PC-3 (cell line): ENCODE results near the gene EMID1. TPM values are rescaled to one million over a fixed set of nuclear protein-coding genes. Genes with fewer than 3 reads are reported as not detected.

Experiments used
- ATAC-seq: fragments of 200-7000 bp; cut with Tn5 transposase; 2 replicates; pipeline ENCODE4 v1.9.1; 2020; ENCODE audit warnings: mild to moderate bottlenecking, moderate library complexity
- BruUV-seq: library from RNA; stranded (reverse); fragments of 400-500 nt; replicated peaks from 2 replicates; lab custom pipeline; 2021; lab: Mats Ljungman, UMichigan
- CTCF ChIA-PET: fragments of 300-600 bp; sonication (Branson Sonifier 250); formaldehyde crosslinking; loops from one replicate; lab custom pipeline; 2022; ENCODE audit warnings: antibody characterized with exemption; lab: Charles Lee
- POLR2A ChIA-PET: fragments of 300-600 bp; sonication (Branson Sonifier 250); formaldehyde crosslinking; loops from one replicate; lab custom pipeline; 2022; ENCODE audit warnings: antibody characterized with exemption; ENCODE audit not compliant: unreplicated experiment; lab: Charles Lee
- DNase-seq: peaks from one replicate; pipeline ENCODE4 v3.0.0-alpha.2; 2015
- H2AFZ ChIP-seq: fragments of 300-600 bp; sonication (generic); 2 replicates; pipeline ENCODE4 v1.6.0; 2016; ENCODE audit warnings: antibody characterized with exemption, low read length
- H3F3A ChIP-seq: fragments of 300-600 bp; sonication (generic); one replicate; pipeline ENCODE4 v1.6.0; 2017; ENCODE audit warnings: antibody characterized with exemption, low read length, control low read depth, mild to moderate bottlenecking; ENCODE audit not compliant: unreplicated experiment
- H3K27ac ChIP-seq: fragments of 300-600 bp; sonication (generic); 2 replicates; pipeline ENCODE4 v1.5.1; 2016; ENCODE audit warnings: mild to moderate bottlenecking, low read length
- H3K27me3 ChIP-seq: fragments of 300-600 bp; sonication (generic); 2 replicates; pipeline ENCODE4 v1.6.1; 2016; ENCODE audit warnings: low read length, mixed read lengths
- H3K36me3 ChIP-seq: fragments of 300-600 bp; sonication (generic); 2 replicates; pipeline ENCODE4 v1.6.1; 2016; ENCODE audit warnings: low read depth, mixed run types, low read length, mixed read lengths
- H3K4me1 ChIP-seq: fragments of 300-600 bp; sonication (generic); 2 replicates; pipeline ENCODE4 v1.5.1; 2016; ENCODE audit warnings: low read length; ENCODE audit not compliant: insufficient read depth
- H3K4me2 ChIP-seq: fragments of 300-600 bp; sonication (generic); 2 replicates; pipeline ENCODE4 v1.6.0; 2016; ENCODE audit warnings: low read length
- H3K4me3 ChIP-seq: fragments of 300-600 bp; sonication (generic); 2 replicates; pipeline ENCODE4 v1.5.1; 2016; ENCODE audit warnings: mild to moderate bottlenecking, low read length, mixed read lengths
- H3K79me2 ChIP-seq: fragments of 300-600 bp; sonication (generic); 2 replicates; pipeline ENCODE4 v1.6.1; 2017; ENCODE audit warnings: low read length, mixed read lengths
- H3K9ac ChIP-seq: fragments of 300-600 bp; sonication (generic); 2 replicates; pipeline ENCODE4 v1.6.0; 2016; ENCODE audit warnings: mild to moderate bottlenecking, low read length
- H3K9me2 ChIP-seq: fragments of 300-600 bp; sonication (generic); replicated peaks from 2 replicates; pipeline ENCODE4 v1.6.1; 2016; ENCODE audit warnings: mixed run types, low read length, mixed read lengths
- H3K9me3 ChIP-seq: fragments of 300-600 bp; sonication (generic); 2 replicates; pipeline ENCODE4 v1.6.1; 2016; ENCODE audit warnings: low read length, mixed read lengths
- H4K20me1 ChIP-seq: fragments of 300-600 bp; sonication (generic); 2 replicates; pipeline ENCODE4 v1.6.1; 2016; ENCODE audit warnings: low read length, mixed read lengths
- EZH2 ChIP-seq: fragments of 300-600 bp; sonication (generic); IDR thresholded peaks from one replicate; pipeline ENCODE4 v1.6.1; 2017; ENCODE audit warnings: antibody characterized with exemption, mild to moderate bottlenecking, low read length; ENCODE audit not compliant: unreplicated experiment
- EZH2phosphoT487 ChIP-seq: fragments of 300-600 bp; sonication (generic); IDR thresholded peaks from 2 replicates; pipeline ENCODE4 v1.6.1; 2018; ENCODE audit warnings: mild to moderate bottlenecking, antibody characterized with exemption, low read length, borderline replicate concordance
- intact Hi-C: fragments of 100-400 bp; cut with micrococcal nuclease; formaldehyde crosslinking; loops from 2 replicates; pipeline ENCODE4 v1.9.0; 2023
- total RNA-seq: library from RNA; depleted of rRNA; stranded (reverse); fragments of >200 nt; gene quantifications from 2 replicates; pipeline ENCODE4 v1.2.3, GENCODE V29; 2014
- TF ChIP-seq, protein P1 (sequence below): fragments of 300-600 bp; sonication (generic); conservative IDR thresholded peaks from 2 replicates; pipeline ENCODE4 v1.5.1; 2017; ENCODE audit warnings: antibody characterized with exemption, low read depth, mild to moderate bottlenecking, low read length

EMID1 gene
- total RNA-seq, 1 experiment from 2014 or later = 1.2 TPM

GRCh38 chr22:29259253-29259899, 53.7 kb downstream of the EMID1 start:
- Histone ChIP-seq H3K4me3 (no peak overlapping the region), H3K9me2 (no peaks in the 10 kb centered on the region), H3K4me1 (no peaks in the 10 kb centered on the region), H3K36me3 (no peaks in the 10 kb centered on the region), H4K20me1 (no peaks in the 10 kb centered on the region), H3K27ac (no peak overlapping the region), H3K9ac (no peak overlapping the region), H2AFZ (no peak overlapping the region), H3K27me3 (no peaks in the 10 kb centered on the region), H3K4me2 (no peak overlapping the region), H3K9me3 (no peaks in the 10 kb centered on the region), H3K79me2 (no peaks in the 10 kb centered on the region), H3F3A (no peaks in the 10 kb centered on the region)
- ATAC-seq (peak; percentile 64), DNase-seq (no peak)
- POLR2A ChIA-PET = no interaction called here
- TF ChIP-seq, protein P1, sequence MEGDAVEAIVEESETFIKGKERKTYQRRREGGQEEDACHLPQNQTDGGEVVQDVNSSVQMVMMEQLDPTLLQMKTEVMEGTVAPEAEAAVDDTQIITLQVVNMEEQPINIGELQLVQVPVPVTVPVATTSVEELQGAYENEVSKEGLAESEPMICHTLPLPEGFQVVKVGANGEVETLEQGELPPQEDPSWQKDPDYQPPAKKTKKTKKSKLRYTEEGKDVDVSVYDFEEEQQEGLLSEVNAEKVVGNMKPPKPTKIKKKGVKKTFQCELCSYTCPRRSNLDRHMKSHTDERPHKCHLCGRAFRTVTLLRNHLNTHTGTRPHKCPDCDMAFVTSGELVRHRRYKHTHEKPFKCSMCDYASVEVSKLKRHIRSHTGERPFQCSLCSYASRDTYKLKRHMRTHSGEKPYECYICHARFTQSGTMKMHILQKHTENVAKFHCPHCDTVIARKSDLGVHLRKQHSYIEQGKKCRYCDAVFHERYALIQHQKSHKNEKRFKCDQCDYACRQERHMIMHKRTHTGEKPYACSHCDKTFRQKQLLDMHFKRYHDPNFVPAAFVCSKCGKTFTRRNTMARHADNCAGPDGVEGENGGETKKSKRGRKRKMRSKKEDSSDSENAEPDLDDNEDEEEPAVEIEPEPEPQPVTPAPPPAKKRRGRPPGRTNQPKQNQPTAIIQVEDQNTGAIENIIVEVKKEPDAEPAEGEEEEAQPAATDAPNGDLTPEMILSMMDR = 0 out of 2 replicates have a peak, but pooled peaks have one; percentile 22
- TF ChIP-seq EZH2phosphoT487 = no peak
- no TSS peak for BruUV-seq
- CTCF ChIA-PET = no interaction called here
- intact Hi-C loops = no loop called here

DNA sequence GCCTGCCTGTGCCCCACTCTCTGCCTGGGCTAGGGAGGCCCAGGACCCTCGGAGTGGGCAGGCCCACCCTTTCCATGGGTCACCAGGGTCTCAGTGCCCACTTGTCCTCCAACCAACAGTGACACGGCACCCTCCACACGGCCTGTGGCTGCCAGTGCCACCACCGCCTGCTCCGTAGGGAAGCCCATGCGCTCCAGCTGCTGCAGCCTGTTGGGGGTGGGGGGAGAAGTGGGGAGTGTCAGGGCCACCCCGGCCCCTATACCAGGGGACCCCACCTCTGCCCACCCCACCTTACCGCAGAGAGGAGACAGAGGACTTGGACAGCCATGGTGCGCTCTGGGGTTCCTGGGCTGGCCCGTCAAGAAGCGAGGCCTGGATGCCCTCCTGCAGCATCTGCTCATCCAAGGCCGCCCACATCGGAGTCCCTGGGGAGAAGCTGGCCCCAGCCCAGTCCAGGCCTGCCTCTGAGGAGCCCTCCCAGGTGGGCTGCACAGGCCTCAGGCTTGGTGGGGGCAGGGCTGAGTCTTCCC, 54.4 kb downstream of the EMID1 start:
- H3K9me3 ChIP-seq = no peaks in the 10 kb centered on the region
- H3K4me3 ChIP-seq = no peak overlapping the region
- H3K79me2 ChIP-seq = no peaks in the 10 kb centered on the region
- no peaks in the 10 kb centered on the region for H3F3A ChIP-seq
- H3K27me3 ChIP-seq = no peaks in the 10 kb centered on the region
- no peaks in the 10 kb centered on the region for H4K20me1 ChIP-seq
- intact Hi-C loops = no loop called here
- BruUV-seq = no TSS peak
- no peak for DNase-seq
- H2AFZ ChIP-seq = no peak overlapping the region
- H3K9me2 ChIP-seq = no peaks in the 10 kb centered on the region
- ChIA-PET POLR2A (no interaction called here), CTCF (no interaction called here)
- H3K27ac ChIP-seq = no peak overlapping the region
- no peak overlapping the region for H3K9ac ChIP-seq
- H3K36me3 ChIP-seq = no peaks in the 10 kb centered on the region; the same call in 1 of the 2 replicates
- ATAC-seq = no peak
- H3K4me2 ChIP-seq = no peak overlapping the region
- no peaks in the 10 kb centered on the region for H3K4me1 ChIP-seq
- TF ChIP-seq EZH2phosphoT487 = no peak
- TF ChIP-seq EZH2 = no peak
- TF ChIP-seq, protein P1 = no peak

- no TSS peak for BruUV-seq
- H3K4me1 ChIP-seq = no peaks in the 10 kb centered on the region
- no peaks in the 10 kb centered on the region for H3K27me3 ChIP-seq
- no peak overlapping the region for H3K4me2 ChIP-seq
- H3K79me2 ChIP-seq = no peaks in the 10 kb centered on the region
- no peaks in the 10 kb centered on the region for H4K20me1 ChIP-seq
- intact Hi-C loops = no loop called here
- no peak overlapping the region for H3K27ac ChIP-seq
- no peaks in the 10 kb centered on the region; the same call in 1 of the 2 replicates for H3K36me3 ChIP-seq
- CTCF ChIA-PET = no interaction called here
- no peak overlapping the region for H3K9ac ChIP-seq
- H3K9me2 ChIP-seq = no peaks in the 10 kb centered on the region
- DNase-seq (no peak), ATAC-seq (peak; percentile 25; the same call in 1 of the 2 replicates)
- H3K9me3 ChIP-seq = no peaks in the 10 kb centered on the region
- H3F3A ChIP-seq = no peaks in the 10 kb centered on the region
- POLR2A ChIA-PET = no interaction called here
- H2AFZ ChIP-seq = no peak overlapping the region
- TF ChIP-seq EZH2phosphoT487 (no peak), EZH2 (no peak)
- TF ChIP-seq, protein P1 = no peak
- H3K4me3 ChIP-seq = no peak overlapping the region
Measured at GRCh38 chr22:29260601-29261315, 55.1 kb downstream of the EMID1 start.
